Activated CD8-positive, alpha-beta memory T cell treated with anti-CD3 and anti-CD28 coated beads for 4 hours (primary cell): ENCODE measurements around the gene COL6A1.
"Not testable (repeated sequence)": the region's sequence is repeated elsewhere in the genome, so short reads cannot be mapped to it uniquely, and the experiment has no call there.

ENCODE experiments used
- DNase-seq, 2 donors: peaks; one replicate each; pipeline ENCODE4 v3.0.0-alpha.2; 2020; ENCODE audit warnings: low read depth in 2 of 2

COL6A1 gene

GRCh38 chr21:45966791-45967394 lies 14.7 kb upstream of the COL6A1 start:
- DNase-seq = no peak

DNA sequence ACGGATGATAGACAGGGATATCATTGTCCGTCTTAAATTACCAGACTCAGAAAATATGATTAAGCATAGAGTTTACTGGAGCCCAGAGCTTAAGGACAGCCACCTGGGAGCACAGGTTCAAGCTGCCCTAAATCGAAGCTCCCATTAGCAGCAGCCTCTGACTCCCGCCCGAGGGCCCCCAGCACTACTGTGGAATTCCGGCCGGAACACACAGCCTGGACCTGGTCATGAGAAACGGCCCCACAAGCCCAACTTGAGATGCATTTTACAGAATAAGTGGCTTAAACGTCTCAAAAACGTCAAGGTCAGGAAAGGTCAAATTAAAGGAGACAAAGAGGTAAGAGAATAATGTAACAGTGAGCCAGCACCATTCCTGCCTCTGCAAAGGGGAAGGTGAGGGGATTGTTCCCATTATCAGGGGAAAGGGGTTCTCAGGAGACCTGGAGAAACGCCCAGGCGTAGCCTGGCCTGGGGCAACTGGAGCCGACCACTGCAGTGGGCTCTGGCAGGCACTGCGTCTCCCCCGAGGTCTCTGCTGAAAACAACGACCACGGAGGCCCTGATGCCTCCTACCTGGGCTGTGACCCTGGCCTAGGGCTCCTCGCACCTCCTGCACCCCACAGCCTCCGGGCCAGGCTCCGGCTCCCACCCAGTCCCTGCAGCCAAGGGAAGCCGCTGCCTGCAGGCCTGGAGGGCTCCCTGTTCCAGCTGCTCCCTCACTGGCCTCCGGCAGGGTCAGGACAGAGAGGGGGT lies 11.5 kb upstream of the COL6A1 start:
- no peak for DNase-seq

- DNase-seq = peak in 1 of 2 donors; percentile 28
Measured at GRCh38 chr21:45970674-45971615, 10.6 kb upstream of the COL6A1 start.

DNA sequence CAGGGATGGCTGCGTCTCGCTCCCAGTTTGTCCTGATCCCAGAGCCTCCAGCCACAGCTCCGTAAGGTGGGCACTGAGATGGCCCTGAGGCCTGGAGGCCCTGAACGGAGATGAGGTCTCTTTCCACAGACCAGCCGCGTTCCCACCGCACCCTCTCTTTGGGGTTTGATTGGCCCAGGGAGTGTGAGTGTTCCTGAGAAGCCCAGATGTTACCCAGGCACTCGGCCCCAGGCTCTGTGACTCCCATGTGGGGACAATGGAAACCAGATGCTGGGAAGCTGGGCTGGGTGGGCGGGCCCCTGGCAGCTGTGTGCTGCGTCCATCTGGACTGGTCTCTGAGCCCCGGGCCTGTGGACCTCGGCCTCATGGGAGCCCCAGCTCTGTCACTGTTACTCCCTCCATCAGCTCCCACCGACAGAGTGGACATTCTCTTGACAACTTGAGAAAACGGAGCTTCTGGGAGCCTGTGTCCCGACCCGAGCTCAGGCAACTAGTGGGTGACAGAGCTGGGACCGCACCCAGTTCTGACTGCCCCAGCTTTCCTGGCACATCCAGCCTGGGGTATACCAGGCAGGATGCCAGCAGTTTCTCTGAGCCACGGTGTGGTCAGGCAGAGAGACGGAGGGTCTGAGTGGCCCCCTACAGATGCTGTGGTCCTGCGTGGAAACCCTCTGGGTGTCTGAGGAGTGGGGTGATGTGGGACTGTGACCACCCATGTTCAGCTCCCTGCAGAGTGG lies 9.8 kb upstream of the COL6A1 start:
- no peak for DNase-seq

DNA sequence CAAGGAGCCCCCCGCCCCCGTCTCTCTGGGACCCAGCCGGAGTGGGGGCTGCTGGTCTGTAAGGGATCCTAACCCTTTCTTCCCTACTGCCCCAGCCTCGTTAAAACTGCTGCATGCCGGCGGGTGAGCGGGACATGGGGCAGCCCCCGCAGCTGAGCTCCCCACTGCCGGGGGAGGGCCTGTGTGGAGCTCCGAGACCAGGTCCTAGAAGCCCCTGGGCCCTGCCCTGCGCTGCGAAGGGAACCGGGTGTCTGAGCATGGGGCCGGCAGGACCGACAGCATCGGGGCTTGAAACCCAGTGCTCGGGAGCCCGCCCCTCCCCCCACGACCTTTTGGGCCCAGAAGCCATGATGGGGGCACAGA lies 9.2 kb upstream of the COL6A1 start:
- no peak for DNase-seq

DNA sequence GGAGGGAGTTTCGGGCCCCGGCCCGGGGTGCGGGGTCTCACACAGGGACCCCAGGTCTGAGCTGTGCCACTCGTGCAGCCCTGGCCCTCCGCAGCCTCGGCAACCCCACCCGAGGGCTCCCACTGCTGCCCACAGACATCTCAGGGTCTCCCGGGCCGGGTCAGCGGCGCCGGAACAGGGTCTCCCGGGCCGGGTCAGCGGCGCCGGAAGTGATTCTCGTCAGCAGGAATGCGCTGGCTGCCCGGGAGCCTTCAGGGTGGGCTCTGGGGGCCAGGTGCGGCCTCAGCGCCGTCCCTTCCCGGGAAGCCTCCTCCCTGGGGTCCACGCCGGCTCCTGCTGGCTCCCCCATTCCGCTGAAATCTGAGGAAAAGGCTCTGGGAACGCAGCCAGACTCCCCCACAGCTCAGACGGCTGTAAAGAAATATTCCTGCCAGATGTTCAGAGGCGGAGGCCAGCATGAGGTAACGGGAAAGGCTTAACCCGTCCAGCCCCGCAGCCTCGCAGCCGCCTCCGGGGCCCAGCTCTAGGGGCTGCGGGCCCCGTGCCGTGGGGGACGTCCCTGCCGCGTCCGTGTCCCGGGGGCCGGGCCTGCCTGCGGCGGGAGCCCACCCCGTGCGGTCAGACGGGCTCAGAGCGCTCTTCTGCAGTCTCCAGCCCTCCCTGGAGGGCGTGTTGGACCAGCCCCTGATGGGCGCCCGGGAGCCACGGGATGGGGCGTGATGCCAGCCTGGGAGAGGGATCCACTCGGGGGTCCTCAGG lies 8.7 kb upstream of the COL6A1 start:
- DNase-seq = no peak

- peak; percentile 68 to 77 for DNase-seq
Measured at GRCh38 chr21:45973475-45974072, 8.0 kb upstream of the COL6A1 start.

- no peak for DNase-seq
Measured at GRCh38 chr21:45974073-45975019, 7.2 kb upstream of the COL6A1 start.

DNA sequence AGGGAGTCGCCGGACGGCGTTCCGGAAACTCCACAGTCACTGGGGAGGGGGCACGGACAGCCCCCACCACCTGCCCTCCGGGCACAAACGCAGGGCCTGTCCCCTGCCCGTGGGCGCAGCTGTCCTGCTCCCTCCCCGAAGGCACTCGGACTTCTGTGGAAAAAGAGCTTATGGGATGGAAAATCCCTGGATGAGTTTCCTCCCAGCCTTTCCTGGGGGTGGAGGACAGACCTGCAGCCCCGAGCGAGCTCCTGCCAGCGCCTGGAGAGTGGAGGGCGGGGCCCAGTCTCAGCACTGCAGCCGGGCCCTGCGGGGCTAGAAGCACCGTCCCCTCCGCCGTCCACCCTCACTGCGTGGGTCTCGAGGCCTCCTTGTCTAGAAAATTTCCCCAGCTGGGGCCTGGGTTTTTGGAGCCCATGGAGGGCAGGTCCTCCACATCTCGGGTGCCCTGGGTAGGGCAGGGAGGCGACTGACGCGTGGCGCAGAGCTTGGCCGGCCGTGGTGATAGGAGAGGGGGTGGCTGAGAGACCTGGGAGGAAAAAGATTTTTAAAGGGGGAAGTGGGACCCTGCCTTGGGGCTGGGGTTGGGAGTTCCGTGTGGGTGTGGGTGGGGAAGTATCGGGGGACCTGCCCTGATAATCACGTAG lies 6.4 kb upstream of the COL6A1 start:
- no peak for DNase-seq

DNA sequence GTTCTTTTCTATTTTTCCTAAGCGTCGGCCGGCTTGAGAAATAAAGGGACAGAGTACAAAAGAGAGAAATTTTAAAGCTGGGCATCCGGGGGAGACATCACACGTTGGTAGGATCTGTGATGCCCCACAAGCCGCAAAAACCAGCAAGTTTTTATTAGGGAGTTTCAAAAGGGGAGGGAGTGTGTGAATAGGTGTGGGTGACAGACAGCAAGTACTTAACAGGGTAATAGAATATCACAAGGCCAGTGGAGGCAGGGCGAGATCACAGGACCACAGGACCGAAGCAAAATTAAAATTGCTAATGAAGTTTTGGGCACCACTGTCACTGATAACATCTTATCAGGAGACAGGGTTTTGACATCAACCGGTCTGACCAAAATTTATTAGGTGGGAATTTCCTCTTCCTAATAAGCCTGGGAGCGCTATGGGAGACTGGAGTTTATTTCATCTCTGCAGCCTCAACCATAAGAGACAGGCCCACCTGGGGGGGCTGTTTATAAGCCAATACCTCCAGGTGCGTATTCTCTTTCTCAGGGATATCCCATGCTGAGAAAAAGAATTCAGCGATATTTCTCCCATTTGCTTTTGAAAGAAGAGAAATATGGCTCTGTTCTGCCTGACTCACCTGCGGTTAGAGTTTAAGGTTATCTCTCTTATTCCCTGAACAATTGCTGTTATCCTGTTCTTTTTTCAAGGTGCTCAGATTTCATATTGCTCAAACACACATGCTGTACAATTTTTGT lies 5.7 kb upstream of the COL6A1 start:
- DNase-seq = not testable (repeated sequence)

DNA sequence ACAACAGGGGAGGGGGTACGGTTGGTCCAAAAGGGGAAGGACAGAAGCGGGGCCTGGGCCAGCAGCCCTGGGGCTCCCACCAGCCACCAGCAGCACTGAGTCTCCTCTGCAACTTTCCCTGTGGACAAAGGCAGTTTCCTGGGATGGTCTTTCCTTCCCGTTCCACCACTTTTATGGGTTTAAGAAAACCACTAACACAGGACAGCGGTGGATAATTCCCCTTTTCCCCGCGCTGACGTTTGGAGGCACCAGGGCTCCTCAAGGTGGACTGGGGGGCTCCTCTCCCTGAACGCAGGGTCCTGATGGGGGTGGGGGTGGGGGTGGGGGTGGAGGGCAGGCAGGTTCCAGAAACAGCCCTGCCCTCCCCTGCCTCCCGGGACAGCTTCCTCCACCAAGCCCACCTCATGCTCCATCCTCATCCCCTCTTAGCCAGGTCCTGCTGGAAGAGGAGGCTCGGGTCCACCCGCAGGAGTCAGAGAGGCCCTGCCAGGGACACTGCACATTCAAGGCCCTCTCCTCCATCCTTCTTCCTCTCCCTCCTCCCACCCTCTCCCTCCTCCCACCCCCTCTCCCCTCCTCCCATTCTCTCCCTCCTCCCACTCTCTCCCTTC lies 4.8 kb upstream of the COL6A1 start:
- DNase-seq = no peak

- DNase-seq = no peak
Measured at GRCh38 chr21:45977396-45977795, 4.2 kb upstream of the COL6A1 start.

DNA sequence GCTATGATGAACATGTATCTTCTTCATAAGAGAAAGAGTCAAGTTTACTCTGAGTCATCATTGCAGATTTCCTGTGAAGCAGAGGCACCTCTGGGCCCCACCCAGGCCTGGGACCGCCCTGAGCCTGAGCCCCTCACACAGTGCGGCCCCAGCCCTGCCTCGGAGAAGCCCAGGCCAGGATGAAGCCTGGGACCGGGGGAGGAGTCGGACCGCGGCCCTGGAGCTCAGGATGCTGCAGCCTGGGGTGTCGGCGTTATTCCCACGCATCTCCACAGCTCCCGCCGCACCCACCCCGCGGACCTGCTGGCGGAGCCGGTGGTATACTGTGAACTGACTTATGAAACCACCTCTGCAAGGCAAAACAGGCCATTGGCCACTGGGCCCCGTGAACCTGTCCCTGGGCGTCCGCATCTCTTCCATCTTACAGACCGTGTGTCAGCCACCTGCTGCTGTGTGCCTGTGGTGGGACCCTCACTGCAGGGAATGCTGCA lies 2.4 kb upstream of the COL6A1 start:
- no peak for DNase-seq

- DNase-seq = no peak
Measured at GRCh38 chr21:45979651-45980050, 1.9 kb upstream of the COL6A1 start.

DNA sequence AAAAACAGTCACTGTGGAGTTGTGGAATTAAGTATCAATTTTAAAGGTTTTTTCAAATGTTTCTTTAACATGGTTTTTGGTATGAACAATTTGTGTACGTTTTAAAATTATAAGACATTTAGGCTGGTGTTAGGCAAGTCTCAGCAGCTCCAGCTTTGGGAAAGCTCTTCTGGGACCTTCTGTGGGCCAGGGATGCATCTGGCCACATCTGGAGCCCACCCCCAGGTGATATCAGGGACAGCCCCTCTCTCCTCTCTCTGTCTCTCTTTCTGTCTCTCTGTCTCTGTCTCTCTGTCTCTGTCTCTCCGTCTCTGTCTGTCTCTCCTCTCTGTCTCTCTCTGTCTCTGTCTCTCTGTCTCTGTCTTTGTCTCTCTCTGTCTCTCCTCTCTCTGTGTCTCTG lies 1.3 kb upstream of the COL6A1 start:
- DNase-seq = no peak

DNA sequence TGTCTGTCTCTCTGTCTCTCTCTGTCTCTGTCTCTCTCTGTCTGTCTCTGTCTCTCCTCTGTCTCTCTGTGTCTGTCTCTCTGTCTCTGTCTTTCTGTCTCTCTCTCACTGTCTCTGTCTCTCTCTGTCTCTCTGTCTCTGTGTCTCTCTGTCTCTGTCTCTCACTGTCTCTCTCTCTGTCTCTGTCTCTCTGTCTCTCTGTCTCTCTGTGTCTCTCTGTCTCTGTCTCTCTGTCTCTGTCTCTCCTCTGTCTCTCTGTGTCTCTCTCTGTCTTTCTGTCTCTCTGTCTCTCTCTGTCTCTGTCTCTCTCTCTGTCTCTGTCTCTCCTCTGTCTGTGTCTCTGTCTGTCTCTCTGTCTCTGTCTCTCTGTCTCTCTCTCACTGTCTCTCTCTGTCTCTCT lies 873 bp upstream of the COL6A1 start:
- DNase-seq = no peak

- no peak for DNase-seq
Measured at GRCh38 chr21:45982092-45982757, 655 bp downstream of the COL6A1 start.
